ENCODE data around the gene CEP126. TPM values are rescaled to one million over a fixed set of nuclear protein-coding genes. Genes with fewer than 3 reads are reported as not detected.
A peak's percentile ranks its signal among the peaks of the same experiment; 100 is the strongest.

Gene CEP126, protein sequence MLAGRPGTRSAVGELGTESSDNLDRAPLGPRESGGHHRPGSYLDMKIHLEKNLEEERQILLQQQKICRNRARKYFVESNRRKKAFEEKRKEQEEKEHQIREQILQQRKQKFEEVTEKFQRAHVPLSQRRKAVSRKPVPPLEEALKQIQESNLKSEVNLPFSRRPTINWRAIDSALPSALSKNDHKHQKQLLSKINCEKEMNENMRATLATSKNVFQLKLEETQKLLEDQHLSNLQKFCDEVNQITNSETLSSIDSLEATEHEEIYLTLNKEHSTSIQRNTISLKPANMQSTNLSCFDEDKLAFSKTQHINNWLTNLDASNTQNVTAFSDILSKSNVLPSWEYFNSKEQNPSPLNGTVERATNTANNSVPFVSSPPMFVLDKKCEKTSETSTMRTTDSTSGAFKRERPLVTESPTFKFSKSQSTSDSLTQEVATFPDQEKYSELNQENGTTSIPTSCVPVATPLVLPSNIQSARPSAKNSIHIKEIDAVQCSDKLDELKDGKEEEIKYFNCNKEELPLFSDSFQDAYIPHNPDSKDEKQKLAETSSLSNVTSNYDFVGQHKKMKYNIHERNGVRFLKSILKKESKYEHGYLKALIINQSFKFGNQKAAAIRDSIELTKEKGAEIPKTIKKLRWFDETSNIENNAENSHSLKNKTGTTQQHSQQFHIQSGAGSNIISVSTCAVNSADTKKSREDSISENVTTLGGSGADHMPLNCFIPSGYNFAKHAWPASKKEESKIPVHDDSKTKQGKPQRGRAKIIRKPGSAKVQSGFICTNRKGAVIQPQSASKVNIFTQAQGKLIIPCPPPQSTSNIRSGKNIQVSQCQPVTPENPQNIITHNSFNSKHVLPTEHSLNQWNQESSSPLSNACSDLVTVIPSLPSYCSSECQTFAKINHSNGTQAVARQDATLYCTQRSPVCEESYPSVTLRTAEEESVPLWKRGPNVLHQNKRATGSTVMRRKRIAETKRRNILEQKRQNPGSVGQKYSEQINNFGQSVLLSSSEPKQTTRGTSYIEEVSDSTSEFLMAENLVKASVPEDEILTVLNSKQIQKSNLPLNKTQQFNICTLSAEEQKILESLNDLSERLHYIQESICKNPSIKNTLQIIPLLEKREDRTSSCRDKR
- 0.80 and 0.85 TPM in 2 replicates for polyA plus RNA-seq (2014; cell fraction: cytosol; rRNA removed)
- polyA plus RNA-seq (2014; cell fraction: nucleus; rRNA removed) = 1.4 and 2.6 TPM in 2 replicates

DNA sequence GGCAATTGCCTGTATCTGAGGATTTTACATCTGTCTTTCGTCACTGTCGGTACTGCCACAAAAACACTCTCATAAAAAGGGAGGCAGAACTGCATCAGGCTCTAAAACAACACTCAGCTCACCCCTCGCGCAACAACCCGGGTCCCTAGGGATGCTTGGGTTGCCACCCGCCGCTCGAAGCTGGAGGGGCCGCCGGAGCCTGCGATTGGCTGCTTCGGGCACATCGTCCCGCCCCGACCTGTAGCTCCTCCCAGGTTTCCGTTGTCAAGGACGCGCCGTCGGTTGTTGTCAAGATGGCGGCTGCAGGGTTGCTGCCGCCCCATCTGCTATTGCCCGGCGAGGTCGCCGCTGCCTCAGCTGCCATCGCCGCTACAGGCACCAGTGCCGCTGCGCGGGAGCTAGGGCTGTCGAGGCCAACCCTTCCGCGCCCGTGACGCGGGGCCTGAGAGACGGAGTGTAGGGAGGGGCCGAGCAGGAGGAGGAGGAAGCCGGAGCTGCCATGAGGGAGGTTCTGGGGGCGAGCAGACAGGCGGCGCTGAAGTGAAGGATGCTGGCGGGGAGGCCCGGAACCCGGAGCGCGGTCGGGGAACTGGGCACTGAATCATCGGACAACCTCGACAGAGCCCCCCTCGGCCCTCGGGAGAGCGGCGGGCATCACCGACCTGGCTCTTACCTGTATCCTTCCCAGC, at the start of gene CEP126:
Gene CEP126, plus strand, starts transcription at position 273 of the 689 bp plus-strand sequence. Its CDS starts 275 bp downstream, at position 548.
- peak; percentile 92 for DNase-seq (ENCODE audit: low spot score)

DNA sequence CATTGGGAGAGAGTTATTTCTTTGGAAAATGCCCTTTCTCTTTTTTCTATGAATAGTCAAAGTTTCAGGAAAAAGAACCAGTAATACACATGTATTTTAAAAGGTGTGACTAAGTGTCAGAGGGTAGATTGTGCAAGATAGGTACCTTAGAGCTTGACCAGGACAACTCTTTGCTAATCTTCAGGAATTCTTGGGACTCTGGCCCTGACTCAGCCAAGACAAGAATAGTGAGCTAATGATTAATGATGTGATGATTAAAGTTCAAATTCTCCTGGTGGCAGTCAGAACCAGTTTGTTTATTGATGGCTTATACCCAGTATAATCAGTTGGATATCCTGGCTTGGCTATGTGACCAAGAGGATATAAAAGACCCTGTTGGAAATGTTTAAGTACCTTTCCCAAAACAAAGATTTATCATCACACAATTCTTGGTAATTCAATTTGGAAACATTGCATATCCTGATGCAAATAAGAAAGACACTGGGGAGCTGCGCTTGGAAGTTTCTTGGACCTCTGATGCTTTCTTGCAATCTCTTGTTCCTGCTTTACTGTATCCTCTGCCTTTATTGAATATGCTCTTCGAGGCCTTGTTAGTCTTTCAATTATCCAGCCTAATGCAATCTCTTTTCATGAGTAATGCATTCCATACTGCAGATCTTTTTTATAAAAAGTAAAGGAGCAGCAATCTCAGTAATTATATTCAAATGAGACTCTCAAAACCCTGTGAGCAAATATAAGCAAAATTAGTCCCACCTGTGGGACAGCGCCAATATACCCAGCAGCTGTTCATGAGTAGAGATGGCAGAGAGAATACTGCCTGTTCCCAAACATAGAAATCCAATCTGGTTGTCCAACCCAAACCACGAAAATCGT, 48.0 kb upstream of the CEP126 start:
- no peak for DNase-seq (ENCODE audit: low spot score)

DNA sequence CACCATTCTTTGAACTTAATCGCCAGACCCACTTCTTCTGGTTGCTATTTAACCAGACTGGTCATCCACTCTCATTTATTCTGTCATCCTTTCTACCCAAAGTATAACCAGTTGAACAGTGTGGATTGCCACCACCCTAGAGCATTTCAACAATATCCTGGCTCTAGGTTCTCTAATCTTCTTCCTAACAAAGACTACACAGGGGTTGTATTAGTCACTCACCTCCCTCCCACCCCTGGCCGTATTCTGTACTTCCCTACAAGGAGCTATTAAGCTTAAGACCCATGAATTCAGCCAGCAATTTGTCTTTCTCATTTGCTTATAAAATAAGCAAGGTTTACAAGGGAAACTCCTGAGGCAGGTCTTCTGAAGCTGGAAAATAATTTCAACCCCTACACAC, 46.9 kb upstream of the CEP126 start:
- DNase-seq (ENCODE audit: low spot score) = no peak

DNA sequence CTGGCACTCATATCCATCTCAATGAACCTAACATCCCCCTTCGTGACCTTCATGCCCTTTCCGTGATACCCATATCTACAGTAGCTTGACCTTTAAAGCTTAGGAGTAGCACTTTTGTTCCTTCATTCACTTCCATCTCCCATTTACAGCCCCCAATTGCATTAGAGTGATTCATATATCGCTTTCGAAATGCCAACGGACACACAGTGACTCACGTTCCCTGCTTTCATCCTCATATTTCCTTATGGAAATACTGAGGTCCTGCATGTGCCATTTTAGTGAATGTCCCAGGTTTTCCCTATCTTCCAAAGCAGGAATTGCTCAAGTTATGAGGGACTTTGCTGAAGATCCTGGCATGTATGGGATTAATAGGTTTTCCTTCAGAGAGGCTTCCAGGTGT, 44.3 kb upstream of the CEP126 start:
- DNase-seq (ENCODE audit: low spot score) = no peak

DNA sequence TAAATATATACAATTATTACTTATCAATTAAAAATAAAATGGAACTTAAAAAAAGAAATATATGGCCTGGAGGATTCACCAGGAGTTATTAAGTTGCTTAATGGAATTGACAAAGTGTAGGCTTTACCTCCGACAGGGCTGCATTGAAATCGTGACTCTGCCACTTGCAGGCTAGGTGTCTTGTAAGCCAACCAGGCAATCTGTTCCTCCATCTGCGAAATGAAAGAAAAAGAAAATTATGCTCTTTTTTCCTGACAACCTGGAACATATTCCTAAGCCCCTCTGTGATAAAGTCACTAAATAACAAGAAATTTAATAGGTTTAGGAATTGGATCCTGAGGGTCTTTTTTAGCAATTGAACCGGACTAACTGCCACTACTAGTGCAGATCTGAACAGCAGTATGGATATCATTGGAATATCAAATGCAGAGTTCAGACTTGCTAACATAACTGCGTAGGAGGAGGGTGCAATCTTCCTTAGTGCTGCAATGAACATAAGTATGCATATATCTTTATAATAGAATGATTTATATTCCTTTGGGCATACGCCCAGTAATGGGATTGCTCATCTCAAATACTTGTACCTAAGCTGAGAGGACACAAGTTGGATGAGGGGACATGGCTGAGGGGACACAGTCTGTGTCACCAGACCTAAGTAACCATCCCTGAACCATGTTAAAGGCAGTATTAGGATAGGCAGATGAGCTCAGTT, 42.5 kb upstream of the CEP126 start:
- DNase-seq (ENCODE audit: low spot score) = no peak

DNA sequence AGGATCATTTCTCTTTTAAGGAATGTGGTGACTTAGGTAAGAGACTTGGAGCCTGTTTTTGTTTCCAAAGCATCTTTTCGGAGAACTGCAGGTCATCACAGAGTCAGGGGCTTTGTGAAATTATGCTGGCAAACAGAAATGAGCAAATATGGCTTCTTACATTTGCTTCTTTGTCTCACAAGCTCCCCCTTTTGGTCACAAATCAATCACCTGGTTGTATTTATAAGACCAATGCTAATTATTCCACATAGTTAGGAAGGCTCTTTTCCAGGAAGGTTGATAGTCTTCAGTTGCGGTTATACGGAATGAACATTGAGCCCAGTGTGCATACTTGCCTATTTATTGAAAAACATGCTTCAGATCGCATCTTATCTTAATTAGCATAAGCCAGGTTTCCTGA, 34.6 kb upstream of the CEP126 start:
- DNase-seq (ENCODE audit: low spot score) = peak; percentile 44

DNA sequence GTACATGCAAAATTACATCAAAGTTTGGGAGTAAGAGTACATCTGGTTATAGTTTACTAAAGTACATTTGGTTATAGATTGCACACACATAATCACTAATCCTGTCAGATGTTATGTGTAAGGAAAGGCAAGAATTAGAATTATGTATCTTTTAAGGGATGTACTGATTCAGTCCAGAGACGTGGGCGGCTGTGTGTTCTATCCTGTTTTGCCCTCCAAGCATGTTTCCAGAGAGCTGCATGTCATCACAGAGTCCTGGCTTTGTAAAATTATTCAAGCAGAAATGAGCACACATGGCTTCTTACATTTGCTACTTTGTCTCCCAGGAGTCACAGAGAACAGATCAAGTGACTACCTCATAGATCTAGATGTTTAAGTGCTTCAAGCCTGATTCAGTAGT, 33.2 kb upstream of the CEP126 start:
- DNase-seq (ENCODE audit: low spot score) = no peak

DNA sequence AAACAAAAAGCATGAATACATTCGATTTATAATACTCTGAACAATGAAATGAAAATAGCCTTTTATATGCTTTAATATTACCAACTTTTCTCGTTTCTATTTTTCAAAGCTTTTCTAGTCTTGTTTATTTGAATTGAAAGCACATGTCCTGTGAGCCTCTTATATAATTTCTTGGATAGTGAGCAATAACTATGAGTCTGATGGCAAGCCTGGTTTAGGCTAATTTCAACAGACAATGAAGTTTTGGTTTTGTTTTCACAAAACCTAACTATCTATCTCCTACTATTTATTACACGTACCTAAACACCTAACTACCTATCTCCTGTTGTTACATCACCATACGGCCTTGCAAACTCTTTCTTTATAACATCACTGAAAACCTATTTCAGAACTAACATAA, 29.2 kb upstream of the CEP126 start:
- DNase-seq (ENCODE audit: low spot score) = no peak

DNA sequence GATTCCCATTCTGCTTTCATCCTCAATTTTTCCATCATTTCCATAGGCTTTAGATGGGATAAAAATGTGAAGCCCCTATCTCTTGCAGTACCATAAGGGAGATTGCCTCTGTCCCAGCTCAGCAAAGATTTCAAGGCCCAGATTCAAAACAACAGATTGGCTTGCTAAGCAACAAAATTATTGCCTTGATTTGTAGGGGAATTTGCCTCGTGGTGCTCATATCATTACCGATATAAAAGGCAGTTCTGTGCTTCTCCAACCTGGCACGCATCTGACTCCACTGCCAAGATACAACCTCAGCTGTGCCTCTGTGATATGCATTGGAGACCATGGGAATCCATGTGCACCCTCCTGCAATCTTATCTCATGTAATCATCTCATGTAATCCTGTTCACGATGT, 25.0 kb upstream of the CEP126 start:
- DNase-seq (ENCODE audit: low spot score) = no peak

DNA sequence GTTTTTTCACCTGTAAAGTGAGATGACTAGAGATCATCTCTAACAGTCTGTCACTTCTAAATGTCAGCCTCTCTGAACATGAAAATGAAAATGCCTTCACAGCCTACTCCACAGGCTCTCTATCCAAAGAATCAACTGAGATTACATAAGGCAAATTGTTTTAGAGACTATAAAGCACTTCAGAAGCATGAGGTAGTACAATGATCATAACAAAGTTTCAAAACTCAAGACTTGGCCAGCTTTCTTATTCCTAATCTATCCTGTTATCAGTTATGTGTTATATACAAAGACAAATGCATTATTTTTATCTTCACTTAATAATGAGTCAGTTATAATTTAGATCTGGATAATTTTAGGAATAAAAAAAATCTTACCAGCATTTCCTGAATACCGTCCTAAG, 20.3 kb upstream of the CEP126 start:
- DNase-seq (ENCODE audit: low spot score) = no peak

- no peak for DNase-seq (ENCODE audit: low spot score)
Measured at GRCh38 chr11:101907815-101908214, 7.0 kb upstream of the CEP126 start.

- no peak for DNase-seq (ENCODE audit: low spot score)
Measured at GRCh38 chr11:101909087-101909486, 5.7 kb upstream of the CEP126 start.

GRCh38 chr11:101912823-101913284, 2.0 kb upstream of the CEP126 start:
- DNase-seq (ENCODE audit: low spot score) = no peak

DNA sequence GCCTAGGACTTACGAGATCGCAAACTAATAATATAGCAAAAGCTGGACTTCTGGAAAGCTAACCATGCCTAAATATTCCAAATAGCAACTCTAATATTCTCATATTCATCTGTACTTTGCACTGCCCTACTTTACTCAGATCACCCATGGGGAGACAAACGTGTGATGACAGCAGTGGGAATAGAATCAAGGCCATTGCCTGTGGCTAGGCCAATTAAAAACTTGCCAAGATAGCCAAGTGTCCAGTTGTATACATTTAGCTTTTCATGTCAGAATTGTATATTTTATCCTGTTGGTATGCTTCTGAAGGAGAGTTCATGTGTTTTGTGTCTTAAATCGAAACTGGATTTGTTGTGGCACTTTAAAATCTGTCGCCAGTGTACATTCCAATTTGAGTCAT, 1.2 kb upstream of the CEP126 start:
- no peak for DNase-seq (ENCODE audit: low spot score)

DNA sequence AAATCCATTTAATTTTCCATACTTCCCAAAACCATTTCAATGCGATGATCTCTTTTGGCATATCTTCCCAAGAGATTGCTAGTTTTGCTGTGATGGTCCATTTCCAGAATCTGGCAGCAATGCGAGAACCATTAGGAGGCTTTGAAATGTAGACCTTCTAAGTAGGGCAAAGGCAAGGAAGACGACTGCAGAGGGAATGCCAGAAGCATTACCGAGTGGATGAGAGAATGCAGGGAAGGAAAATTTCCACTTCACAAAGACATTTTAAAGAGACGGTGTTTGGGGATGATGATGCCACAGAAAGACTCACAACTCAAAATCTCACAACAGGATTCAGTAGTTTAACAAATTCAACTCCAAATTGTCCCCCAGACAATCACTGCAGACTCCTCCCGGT, 471 bp upstream of the CEP126 start:
- no peak for DNase-seq (ENCODE audit: low spot score)

GRCh38 chr11:101915791-101916291, 1.0 kb downstream of the CEP126 start:
- peak; percentile 8 for DNase-seq (ENCODE audit: low spot score)

DNA sequence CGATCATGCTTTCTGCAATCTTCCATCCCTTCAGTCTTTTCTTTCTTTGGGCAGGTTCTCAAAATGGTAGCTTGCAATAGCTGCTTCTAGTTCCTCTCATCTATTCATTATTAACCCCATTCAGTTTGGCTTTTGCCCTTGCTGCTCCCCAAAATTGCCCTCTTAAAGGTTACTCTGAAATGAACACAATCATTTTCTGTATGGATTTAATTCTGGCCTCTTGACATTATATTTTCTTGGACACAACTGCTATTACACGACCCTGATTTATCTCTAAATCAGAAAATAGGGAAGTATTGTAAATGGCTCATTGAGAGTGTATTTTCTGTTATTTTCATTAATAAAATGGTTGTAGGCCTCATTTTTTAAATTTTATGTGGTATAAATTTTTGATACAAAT, 1.6 kb downstream of the CEP126 start, which contains the start of gene ANGPTL5:
Gene ANGPTL5, minus strand, starts transcription at position 101 of the 400 bp plus-strand sequence. CDS start 8,613 bp downstream, outside the sequence.
- no peak for DNase-seq (ENCODE audit: low spot score)

GRCh38 chr11:101917226-101917625, 2.4 kb downstream of the CEP126 start:
- no peak for DNase-seq (ENCODE audit: low spot score)

DNA sequence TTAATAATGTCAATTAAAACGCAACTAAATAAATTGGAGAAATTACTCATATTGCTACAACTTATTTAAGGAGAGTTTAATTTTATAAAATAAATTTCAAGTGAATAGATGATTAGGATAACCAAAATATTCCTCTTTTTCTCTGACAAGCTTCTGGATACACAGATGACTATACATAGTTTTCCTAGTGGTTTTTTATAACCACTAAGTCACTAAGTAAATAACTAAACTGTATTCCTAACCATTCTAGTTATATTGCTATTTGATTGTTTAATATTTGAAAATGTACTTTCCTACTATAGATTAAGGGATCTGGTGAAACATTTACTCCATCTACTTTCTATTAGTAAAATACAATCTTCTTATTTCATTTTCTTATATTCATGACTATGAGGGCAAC, 6.2 kb downstream of the CEP126 start:
- DNase-seq (ENCODE audit: low spot score) = no peak
